Femur (tissue), 1 donor: ENCODE data around the gene TPSG1.
"Not testable (repeated sequence)": the region's sequence is repeated elsewhere in the genome, so short reads cannot be mapped to it uniquely, and the experiment has no call there.

ENCODE experiments used
- DNase-seq: peaks from one replicate; pipeline ENCODE4 v3.0.0-alpha.2; 2017

Gene TPSG1

DNA sequence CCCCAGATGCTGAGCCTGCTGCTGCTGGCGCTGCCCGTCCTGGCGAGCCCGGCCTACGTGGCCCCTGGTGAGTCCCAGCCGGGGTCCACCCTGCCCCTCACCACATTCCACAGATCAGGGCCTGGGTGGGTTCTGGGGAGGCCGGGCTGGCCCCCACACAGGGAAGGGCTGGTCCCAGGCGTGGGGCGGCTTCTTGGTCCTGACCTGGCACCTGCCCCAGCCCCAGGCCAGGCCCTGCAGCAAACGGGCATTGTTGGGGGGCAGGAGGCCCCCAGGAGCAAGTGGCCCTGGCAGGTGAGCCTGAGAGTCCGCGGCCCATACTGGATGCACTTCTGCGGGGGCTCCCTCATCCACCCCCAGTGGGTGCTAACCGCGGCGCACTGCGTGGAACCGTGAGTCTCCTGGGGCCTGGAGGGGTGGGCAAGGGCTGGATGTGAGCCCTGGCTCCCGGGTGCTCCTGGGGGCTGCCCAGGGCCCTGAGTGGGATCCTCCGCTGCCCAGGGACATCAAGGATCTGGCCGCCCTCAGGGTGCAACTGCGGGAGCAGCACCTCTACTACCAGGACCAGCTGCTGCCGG, 31.3 kb upstream of the TPSG1 start:
- not testable (repeated sequence) for DNase-seq

DNA sequence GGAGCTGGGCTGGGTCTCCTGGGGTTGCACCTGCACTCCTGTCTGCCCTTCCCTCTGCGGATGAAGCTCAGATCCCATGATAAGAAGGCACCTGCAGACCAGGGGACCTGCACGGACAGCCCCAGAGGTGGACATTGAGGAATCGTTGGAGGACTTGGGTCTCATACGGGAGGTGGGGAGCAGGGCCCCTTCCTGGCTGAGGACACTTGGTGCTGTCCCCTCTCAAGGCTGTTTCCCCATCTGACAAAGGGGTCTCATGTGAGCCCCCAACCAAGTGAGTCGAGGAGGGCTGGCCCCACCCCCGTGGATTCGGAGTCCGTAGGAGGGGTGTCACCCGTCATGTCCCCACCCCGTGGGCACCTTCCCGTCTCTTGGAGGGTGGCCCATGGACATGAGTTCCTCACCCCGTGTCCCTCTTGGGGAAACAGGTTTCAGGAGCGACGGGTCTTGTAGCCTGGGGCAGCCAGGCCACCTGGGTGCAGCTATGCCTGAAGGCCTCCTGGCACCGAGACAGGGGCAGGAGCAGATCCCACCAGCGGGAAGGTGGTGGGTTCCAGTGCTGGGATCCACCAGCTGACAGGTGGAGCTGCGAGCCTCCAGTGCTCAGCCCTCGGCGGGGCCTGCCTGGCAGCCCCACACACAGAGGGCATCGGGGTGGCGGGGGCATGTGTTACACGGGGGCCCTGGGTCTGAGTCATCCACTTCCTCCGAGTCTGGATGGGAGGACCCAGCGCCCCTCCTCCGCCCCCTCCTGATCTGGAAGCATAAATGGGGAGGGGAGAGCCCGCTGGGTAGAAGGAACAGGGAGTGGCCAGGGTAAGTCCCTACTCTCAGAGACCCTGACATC, 30.4 kb upstream of the TPSG1 start, which contains the start of gene TPSD1:
TPSD1 (plus strand) TSS at position 794 of the 847 bp plus-strand sequence. CDS start 212 bp downstream, outside the sequence.
- DNase-seq, result not testable (repeated sequence)

DNA sequence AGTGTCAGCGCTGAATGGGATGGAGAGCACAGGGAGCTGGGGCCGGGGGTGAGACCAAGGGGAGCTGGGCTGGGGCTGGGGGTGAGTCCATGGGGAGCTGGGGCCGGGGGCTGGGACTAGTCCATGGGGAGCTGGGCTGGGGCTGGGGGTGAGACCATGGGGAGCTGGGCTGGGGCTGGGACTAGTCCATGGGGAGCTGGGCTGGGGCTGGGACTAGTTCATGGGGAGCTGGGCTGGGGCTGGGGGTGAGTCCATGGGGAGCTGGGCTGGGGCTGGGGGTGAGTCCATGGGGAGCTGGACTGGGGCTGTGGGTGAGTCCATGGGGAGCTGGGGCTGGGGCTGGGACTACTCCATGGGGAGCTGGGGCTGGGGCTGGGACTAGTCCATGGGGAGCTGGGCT, 29.8 kb upstream of the TPSG1 start:
- DNase-seq, result not testable (repeated sequence)

DNA sequence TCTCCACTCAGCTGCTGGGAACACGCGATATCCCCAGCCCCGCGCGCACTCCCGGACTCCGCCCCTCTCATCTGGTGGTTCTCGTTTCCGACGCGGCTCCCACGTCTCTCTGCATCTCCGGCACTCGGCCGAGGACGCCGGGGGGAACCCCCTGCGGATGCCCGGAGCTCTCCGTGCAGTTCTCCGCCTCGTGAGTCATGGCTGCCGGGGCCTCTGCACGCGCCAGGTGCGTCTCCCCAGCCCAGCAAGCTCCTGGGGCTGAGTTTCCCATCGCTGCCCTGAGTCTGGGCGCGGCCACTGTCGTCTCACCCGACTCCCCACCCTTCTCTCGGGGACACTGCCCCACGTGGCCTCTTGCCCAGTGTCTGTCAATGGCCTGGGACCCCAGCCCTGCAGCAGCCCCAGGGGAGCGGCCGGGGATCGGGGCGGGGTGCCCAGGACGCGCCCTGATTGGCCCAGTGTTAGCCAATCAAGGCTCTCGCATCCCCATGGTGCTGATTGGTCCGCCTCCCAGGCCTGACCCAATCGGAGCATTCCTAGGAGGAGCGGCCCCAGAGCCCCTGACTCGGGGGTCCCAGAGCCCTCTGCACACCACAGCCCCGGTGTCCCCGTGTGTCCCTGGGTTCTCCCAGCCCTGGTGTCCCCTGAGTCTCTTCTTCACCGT, 28.8 kb upstream of the TPSG1 start:
- not testable (repeated sequence) for DNase-seq

- DNase-seq, result not testable (repeated sequence)
These were observed 24.1 kb upstream of the TPSG1 start for GRCh38 chr16:1249031-1249755.

DNA sequence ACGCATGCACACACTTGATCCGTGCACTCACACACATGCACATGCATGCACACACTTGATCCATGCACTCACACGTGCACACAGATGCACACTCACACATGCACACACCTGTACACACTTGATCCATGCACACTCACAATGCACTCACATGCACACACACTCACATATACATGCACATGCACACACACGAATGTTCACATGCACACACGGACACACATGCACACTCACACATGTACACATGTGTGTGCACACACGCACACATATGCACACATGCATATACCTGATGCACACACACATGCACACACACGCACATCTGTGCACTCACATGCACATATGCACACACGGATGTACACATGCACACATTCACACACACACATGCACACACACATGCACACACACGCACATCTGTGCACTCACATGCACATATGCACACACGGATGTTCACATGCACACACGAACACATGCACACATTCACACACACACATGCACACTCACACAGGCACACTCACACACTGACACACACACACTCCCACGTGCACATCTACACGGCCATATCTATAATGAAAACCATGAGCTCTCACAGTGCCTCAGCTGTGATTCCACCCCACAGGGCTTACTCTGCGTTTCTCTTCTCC, 23.0 kb upstream of the TPSG1 start:
- DNase-seq, result not testable (repeated sequence)

- DNase-seq, result no peak
These were observed 20.5 kb upstream of the TPSG1 start for GRCh38 chr16:1245452-1246020.

GRCh38 chr16:1244881-1245280, 19.8 kb upstream of the TPSG1 start:
- DNase-seq, result no peak

- DNase-seq, result not testable (repeated sequence)
These were observed 19.1 kb upstream of the TPSG1 start for GRCh38 chr16:1243907-1244850.

DNA sequence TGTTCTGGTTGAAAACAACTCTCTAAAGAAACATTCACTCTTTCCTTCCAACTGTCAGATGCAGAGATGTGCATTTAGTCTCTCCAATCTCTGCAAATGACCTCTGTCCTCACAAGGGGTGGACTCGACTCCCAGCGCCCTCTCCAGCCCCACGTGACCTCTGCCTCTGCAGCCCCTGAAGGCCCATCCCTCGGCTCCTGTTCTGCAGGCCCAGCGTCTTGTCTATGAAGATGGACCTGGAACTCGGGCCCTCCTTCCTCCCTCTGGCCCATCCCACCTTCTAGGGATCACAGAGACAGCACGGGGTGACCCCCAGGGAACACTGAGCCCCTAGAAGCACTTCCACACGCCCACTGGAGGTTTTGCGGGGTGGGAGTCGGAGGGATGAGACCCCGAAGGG, 18.3 kb upstream of the TPSG1 start:
- DNase-seq, result not testable (repeated sequence)

DNA sequence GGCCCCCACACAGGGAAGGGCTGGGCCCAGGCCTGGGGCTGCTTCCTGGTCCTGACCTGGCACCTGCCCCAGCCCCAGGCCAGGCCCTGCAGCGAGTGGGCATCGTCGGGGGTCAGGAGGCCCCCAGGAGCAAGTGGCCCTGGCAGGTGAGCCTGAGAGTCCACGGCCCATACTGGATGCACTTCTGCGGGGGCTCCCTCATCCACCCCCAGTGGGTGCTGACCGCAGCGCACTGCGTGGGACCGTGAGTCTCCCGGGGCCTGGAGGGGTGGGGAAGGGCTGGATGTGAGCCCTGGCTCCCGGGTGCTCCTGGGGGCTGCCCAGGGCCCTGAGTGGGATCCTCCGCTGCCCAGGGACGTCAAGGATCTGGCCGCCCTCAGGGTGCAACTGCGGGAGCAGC, 16.0 kb upstream of the TPSG1 start:
- not testable (repeated sequence) for DNase-seq

DNA sequence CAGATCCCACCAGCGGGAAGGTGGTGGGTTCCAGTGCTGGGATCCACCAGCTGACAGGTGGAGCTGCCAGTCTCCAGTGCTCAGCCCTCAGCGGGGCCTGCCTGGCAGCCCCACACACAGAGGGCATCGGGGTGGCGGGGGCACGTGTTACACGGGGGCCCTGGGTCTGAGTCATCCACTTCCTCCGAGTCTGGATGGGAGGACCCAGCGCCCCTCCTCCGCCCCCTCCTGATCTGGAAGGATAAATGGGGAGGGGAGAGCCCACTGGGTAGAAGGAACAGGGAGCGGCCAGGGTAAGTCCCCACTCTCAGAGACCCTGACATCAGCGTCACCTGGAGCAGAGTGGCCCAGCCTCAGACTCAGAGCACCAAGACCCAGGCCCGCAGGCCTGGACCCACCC, 15.4 kb upstream of the TPSG1 start, which contains the start of gene TPSAB1:
TPSAB1 (plus strand) TSS at position 270 of the 400 bp plus-strand sequence. CDS start 234 bp downstream, outside the sequence.
- DNase-seq, result not testable (repeated sequence)

DNA sequence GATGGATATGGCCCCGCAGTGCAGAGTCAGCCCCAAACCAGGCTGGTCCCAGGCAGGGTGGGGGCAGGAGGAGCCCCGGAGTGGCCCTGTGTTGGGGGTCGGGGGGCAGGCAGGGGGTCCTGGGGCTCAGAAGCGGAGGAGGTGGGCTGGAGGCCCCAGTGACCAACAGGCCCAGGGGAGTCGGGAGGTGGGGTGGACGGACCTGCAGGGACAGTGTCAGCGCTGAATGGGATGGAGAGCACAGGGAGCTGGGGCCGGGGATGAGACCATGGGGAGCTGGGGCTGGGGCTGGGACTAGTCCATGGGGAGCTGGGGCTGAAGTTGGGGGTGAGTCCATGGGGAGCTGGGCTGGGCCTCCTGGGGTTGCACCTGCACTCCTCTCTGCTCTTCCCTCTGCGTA, 14.5 kb upstream of the TPSG1 start:
- not testable (repeated sequence) for DNase-seq

- DNase-seq, result not testable (repeated sequence)
These were observed 13.8 kb upstream of the TPSG1 start for GRCh38 chr16:1238909-1239308.

- DNase-seq, result no peak
These were observed 12.9 kb upstream of the TPSG1 start for GRCh38 chr16:1237990-1238389.

DNA sequence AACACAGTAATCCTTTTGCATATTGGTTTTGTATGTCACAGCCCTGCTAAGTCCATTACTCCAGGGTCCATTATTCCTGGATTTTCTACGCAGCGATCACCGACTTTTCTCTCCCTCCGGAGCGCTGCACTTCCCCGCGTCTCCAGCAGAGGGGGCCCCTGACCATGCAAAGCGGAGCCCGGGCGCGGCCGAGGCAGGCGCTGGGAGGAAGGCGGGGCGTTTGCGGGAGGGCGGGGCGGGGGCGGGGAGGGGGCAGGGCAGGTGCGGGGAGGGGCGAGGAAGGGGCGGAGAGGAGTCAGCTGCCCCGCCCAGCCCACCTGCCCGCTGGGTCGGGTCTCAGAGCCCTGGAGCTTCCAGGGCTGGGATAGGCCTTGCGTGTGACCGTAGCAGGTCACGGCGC, 11.6 kb upstream of the TPSG1 start:
- not testable (repeated sequence) for DNase-seq

- DNase-seq, result not testable (repeated sequence)
These were observed 7.1 kb upstream of the TPSG1 start for GRCh38 chr16:1232049-1232748.

DNA sequence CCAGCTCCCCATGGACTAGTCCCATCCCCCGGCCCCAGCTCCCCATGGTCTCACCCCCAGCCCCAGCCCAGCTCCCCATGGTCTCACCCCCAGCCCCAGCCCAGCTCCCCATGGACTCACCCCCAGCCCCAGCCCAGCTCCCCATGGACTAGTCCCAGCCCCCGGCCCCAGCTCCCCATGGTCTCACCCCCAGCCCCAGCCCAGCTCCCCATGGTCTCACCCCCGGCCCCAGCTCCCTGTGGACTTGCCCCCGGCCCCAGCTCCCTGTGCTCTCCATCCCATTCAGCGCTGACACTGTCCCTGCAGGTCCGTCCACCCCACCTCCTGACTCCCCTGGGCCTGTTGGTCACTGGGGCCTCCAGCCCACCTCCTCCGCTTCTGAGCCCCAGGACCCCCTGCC, 6.2 kb upstream of the TPSG1 start:
- DNase-seq, result not testable (repeated sequence)

- not testable (repeated sequence) for DNase-seq
These were observed 5.6 kb upstream of the TPSG1 start for GRCh38 chr16:1230471-1231212.
